Skeletal muscle tissue (tissue), 4 donors: ENCODE measurements around the gene GPATCH2. TPM values are rescaled to one million over a fixed set of nuclear protein-coding genes. Genes with fewer than 3 reads are reported as not detected.
"Not testable (repeated sequence)": the region's sequence is repeated elsewhere in the genome, so short reads cannot be mapped to it uniquely, and the experiment has no call there.

Source experiments
- H3K27ac ChIP-seq: one replicate; pipeline ENCODE4 v1.7.0; 2013; ENCODE audit warnings: mild to moderate bottlenecking, low read depth, low read length, inconsistent platforms
- H3K27me3 ChIP-seq, 3 donors: one replicate each; pipeline ENCODE4 v1.7.0; 2013; ENCODE audit warnings: low read length in 3 of 3; ENCODE audit not compliant: control insufficient read depth in 3 of 3, insufficient read depth in 3 of 3
- H3K36me3 ChIP-seq, 3 donors: one replicate each; pipeline ENCODE4 v1.7.0; 2013; ENCODE audit warnings: low read length in 3 of 3; ENCODE audit not compliant: control insufficient read depth in 3 of 3, insufficient read depth in 3 of 3
- H3K4me1 ChIP-seq, 3 donors: one replicate each; pipeline ENCODE4 v1.7.0; 2013; ENCODE audit warnings: low read length in 3 of 3, mild to moderate bottlenecking in 3 of 3; ENCODE audit not compliant: control insufficient read depth in 3 of 3, insufficient read depth in 3 of 3
- H3K4me3 ChIP-seq, 3 donors: one replicate each; pipeline ENCODE4 v1.7.0; 2013; ENCODE audit warnings: low read length in 3 of 3
- H3K9ac ChIP-seq, 3 donors: one replicate each; pipeline ENCODE4 v1.7.0; 2013; ENCODE audit warnings: low read length in 3 of 3, mild to moderate bottlenecking in 3 of 3, moderate library complexity in 2 of 3, low read depth in 1 of 3
- H3K9me3 ChIP-seq, 3 donors: one replicate each; pipeline ENCODE4 v1.7.0; 2013; ENCODE audit warnings: low read length in 3 of 3; ENCODE audit not compliant: control insufficient read depth in 3 of 3
- total RNA-seq: library from RNA; depleted of rRNA; stranded (reverse); fragments of >200 nt; gene quantifications from one replicate; pipeline ENCODE4 v1.2.3, GENCODE V29; 2014
- donor health status: Osteomylitis.

GPATCH2 gene
- total RNA-seq, 1 donor from 2014 or later = 15.7 TPM

GRCh38 chr1:217402301-217402700 is 228.6 kb downstream of the GPATCH2 start:
- H3K9me3 ChIP-seq = no peaks in the 10 kb centered on the region
- no peak overlapping the region for H3K4me3 ChIP-seq
- H3K9ac ChIP-seq = no peak overlapping the region
- H3K4me1 ChIP-seq = no peaks in the 10 kb centered on the region
- no peaks in the 10 kb centered on the region for H3K27me3 ChIP-seq
- H3K36me3 ChIP-seq = no peaks in the 10 kb centered on the region
- no peak overlapping the region for H3K27ac ChIP-seq

GRCh38 chr1:217393896-217394295 is 237.0 kb downstream of the GPATCH2 start:
- Histone ChIP-seq H3K27me3 (no peaks in the 10 kb centered on the region), H3K9ac (no peak overlapping the region), H3K9me3 (no peaks in the 10 kb centered on the region), H3K36me3 (no peaks in the 10 kb centered on the region), H3K4me1 (no peaks in the 10 kb centered on the region), H3K4me3 (no peak overlapping the region), H3K27ac (no peak overlapping the region)

- Histone ChIP-seq H3K4me1 (no peaks in the 10 kb centered on the region), H3K27me3 (no peaks in the 10 kb centered on the region), H3K27ac (no peak overlapping the region), H3K9me3 (no peaks in the 10 kb centered on the region), H3K9ac (no peak overlapping the region), H3K36me3 (no peaks in the 10 kb centered on the region), H3K4me3 (no peak overlapping the region)
These were observed 238.4 kb downstream of the GPATCH2 start for GRCh38 chr1:217392441-217392840.

- H3K4me1 ChIP-seq = no peaks in the 10 kb centered on the region
- H3K4me3 ChIP-seq = no peak overlapping the region
- H3K27me3 ChIP-seq = no peaks in the 10 kb centered on the region
- no peaks in the 10 kb centered on the region for H3K9me3 ChIP-seq
- H3K36me3 ChIP-seq = no peaks in the 10 kb centered on the region
- H3K9ac ChIP-seq = no peak overlapping the region
- H3K27ac ChIP-seq = no peak overlapping the region
These were observed 241.0 kb downstream of the GPATCH2 start for GRCh38 chr1:217389895-217390294.

GRCh38 chr1:217388522-217389065 is 242.3 kb downstream of the GPATCH2 start:
- Histone ChIP-seq H3K9me3 (no peaks in the 10 kb centered on the region), H3K4me1 (no peaks in the 10 kb centered on the region), H3K4me3 (no peak overlapping the region), H3K27me3 (no peaks in the 10 kb centered on the region), H3K36me3 (no peaks in the 10 kb centered on the region), H3K27ac (no peak overlapping the region), H3K9ac (no peak overlapping the region)

- H3K9ac ChIP-seq, H3K27me3 ChIP-seq, H3K4me3 ChIP-seq, H3K4me1 ChIP-seq, H3K27ac ChIP-seq, H3K36me3 ChIP-seq, H3K9me3 ChIP-seq: not testable (repeated sequence)
These were observed 249.1 kb downstream of the GPATCH2 start for GRCh38 chr1:217381773-217382172.

GRCh38 chr1:217379804-217380203 is 251.1 kb downstream of the GPATCH2 start:
- H3K9me3 ChIP-seq = not testable (repeated sequence)

GRCh38 chr1:217379336-217379735 is 251.6 kb downstream of the GPATCH2 start:
- no peaks in the 10 kb centered on the region for H3K36me3 ChIP-seq
- no peak overlapping the region for H3K4me3 ChIP-seq
- H3K27ac ChIP-seq = no peak overlapping the region
- no peak overlapping the region for H3K9ac ChIP-seq
- peaks cover 0 to 2% (median 2%) of the 10 kb centered on the region in 3 donors for H3K9me3 ChIP-seq
- H3K27me3 ChIP-seq = no peaks in the 10 kb centered on the region
- H3K4me1 ChIP-seq = no peaks in the 10 kb centered on the region

More at GRCh38 chr1:217379804-217380203, 251.1 kb downstream of the GPATCH2 start:
- not testable (repeated sequence) for H3K4me3 ChIP-seq, H3K9ac ChIP-seq, H3K27me3 ChIP-seq, H3K27ac ChIP-seq, H3K36me3 ChIP-seq, H3K4me1 ChIP-seq

Other genes with a start within 250 kb of the GPATCH2 start
- gene SPATA17, start 254 bp upstream of the GPATCH2 start, total RNA-seq = 0.52 TPM